ENCODE measurements around the gene PDIA5. TPM values are rescaled to one million over a fixed set of nuclear protein-coding genes. Genes with fewer than 3 reads are reported as not detected.

The PDIA5 gene
- total RNA-seq, 1 experiment from 2014 or later, result 50.8 TPM

GRCh38 chr3:123075359-123075758 lies 8.5 kb downstream of the PDIA5 start (continued):
- TF ChIP-seq YY1 (IDR thresholded peaks at IDR 0.05; ENCODE audit: extremely low read depth, insufficient replicate concordance, low read depth, low read length), result peak; percentile 30

- no TSS peak for BruUV-seq (replicated peaks)
- ChIA-PET RAD21 (ENCODE audit: low non-redundant PET in 1 of 2, low total read pairs in 2 of 2, uncharacterized antibody in 2 of 2, unreplicated experiment in 2 of 2) (interaction anchor here in 1 of 2 experiments (1.0 kb wide), 1 partner anchor 9 kb away, joined by 3 read pairs; the partner anchor contains the start of gene PDIA5), CTCF (interaction anchor here (1.1 kb wide), 1 partner anchor 8 kb away, joined by 3 read pairs; no protein-coding TSS in a partner anchor), POLR2A (interaction anchor here (2.3 kb wide), 1 partner anchor 9 kb away, joined by 8 read pairs; the partner anchor contains the start of gene PDIA5)
- DNase-seq (ENCODE audit: low read depth, low spot score) (no peak), ATAC-seq (no peak)
- H4K20me1 ChIP-seq (ENCODE audit: insufficient read depth), result peaks cover 15% of the 10 kb centered on the region; the same call in 1 of the 2 replicates
- H2AFZ ChIP-seq (ENCODE audit: low read depth, low read length, poor library complexity, severe bottlenecking), result no peak overlapping the region
- H3K79me2 ChIP-seq (ENCODE audit: insufficient read depth, low read length), result peaks cover 98% of the 10 kb centered on the region
- H3K36me3 ChIP-seq (ENCODE audit: control insufficient read depth in 1 of 2, insufficient read depth in 2 of 2, low read length in 2 of 2), result no peaks in the 10 kb centered on the region
- no peak overlapping the region for H3K9ac ChIP-seq (ENCODE audit: low read length)
- H3K4me1 ChIP-seq (ENCODE audit: control insufficient read depth in 1 of 2, insufficient read depth in 2 of 2, low read length in 2 of 2), result peaks cover 51 to 88% of the 10 kb centered on the region in 2 experiments
- intact Hi-C loops (cut with micrococcal nuclease), result no loop called here
- no peaks in the 10 kb centered on the region for H3K9me2 ChIP-seq (ENCODE audit: insufficient read depth)
- H3K4me2 ChIP-seq (ENCODE audit: low read length), result peak overlapping the region; percentile 69
- H3K9me3 ChIP-seq (ENCODE audit: control insufficient read depth in 1 of 2, insufficient read depth in 1 of 2, low read depth in 1 of 2, low read length in 2 of 2), result no peaks in the 10 kb centered on the region
- TF ChIP-seq TCF7L2 (IDR thresholded peaks at IDR 0.05; ENCODE audit: borderline replicate concordance, extremely low read depth, insufficient read depth, insufficient read length) (no peak), REST (IDR thresholded peaks at IDR 0.05; ENCODE audit: low read depth) (no peak), YY1 (IDR thresholded peaks at IDR 0.05; ENCODE audit: extremely low read depth, insufficient replicate concordance, low read depth, low read length) (no peak), JUND (IDR thresholded peaks at IDR 0.05) (no peak), SP1 (IDR thresholded peaks at IDR 0.05; ENCODE audit: low read depth) (no peak), ZBTB33 (IDR thresholded peaks at IDR 0.05; ENCODE audit: extremely low read depth, insufficient replicate concordance, low read length) (no peak), EGR1 (IDR thresholded peaks at IDR 0.05; ENCODE audit: low read depth) (no peak), SRF (IDR thresholded peaks at IDR 0.05; ENCODE audit: low read depth) (no peak), ZNF274 (IDR thresholded peaks at IDR 0.05; ENCODE audit: low read depth, low read length) (no peak), FOSL1 (IDR thresholded peaks at IDR 0.05; ENCODE audit: low read depth) (no peak), CEBPB (IDR thresholded peaks at IDR 0.05; ENCODE audit: low read depth) (no peak)
- H3K27me3 ChIP-seq (ENCODE audit: insufficient read depth, low read length), result no peaks in the 10 kb centered on the region
- no peak overlapping the region for H3K27ac ChIP-seq (ENCODE audit: low read depth, low read length)
- no peak overlapping the region for H3K4me3 ChIP-seq (replicated peaks in 1 of 2; ENCODE audit: low read depth in 1 of 2, low read length in 2 of 2)
Observed at GRCh38 chr3:123076112-123076495, 9.3 kb downstream of the PDIA5 start.

Data from HCT116 (cell line).